GM23338 (cell line): ENCODE measurements around the gene FTO. TPM values are rescaled to one million over a fixed set of nuclear protein-coding genes. Genes with fewer than 3 reads are reported as not detected.

Experiments
- ATAC-seq: fragments of 200-7000 bp; cut with Tn5 transposase; 3 replicates; pipeline ENCODE4 v1.9.1; 2020
- DNase-seq: peaks from one replicate; pipeline ENCODE4 v3.0.0-alpha.2; 2015; ENCODE audit warnings: low spot score
- H2AFZ ChIP-seq: fragments of 200-600 bp; sonication (generic); 2 replicates; pipeline ENCODE4 v1.8.0; 2016; ENCODE audit warnings: antibody characterized with exemption, mild to moderate bottlenecking, moderate library complexity
- H3F3A ChIP-seq: fragments of 200-600 bp; sonication (generic); replicated peaks from 2 replicates; pipeline ENCODE4 v1.8.0; 2017; ENCODE audit warnings: antibody characterized with exemption, mixed run types, low read depth
- H3K27ac ChIP-seq: fragments of 200-600 bp; sonication (generic); 2 replicates; pipeline ENCODE4 v1.6.1; 2016; ENCODE audit warnings: low read depth
- H3K27me3 ChIP-seq: fragments of 200-600 bp; sonication (generic); 2 replicates; pipeline ENCODE4 v1.8.0; 2016; ENCODE audit warnings: mild to moderate bottlenecking, mixed run types, moderate library complexity; ENCODE audit not compliant: insufficient read depth
- H3K36me3 ChIP-seq: fragments of 200-600 bp; sonication (generic); 2 replicates; pipeline ENCODE4 v1.8.0; 2016; ENCODE audit warnings: mild to moderate bottlenecking; ENCODE audit not compliant: insufficient read depth
- H3K4me1 ChIP-seq: fragments of 200-600 bp; sonication (generic); 2 replicates; pipeline ENCODE4 v1.8.0; 2016; ENCODE audit warnings: mild to moderate bottlenecking, moderate library complexity; ENCODE audit not compliant: insufficient read depth
- H3K4me2 ChIP-seq: fragments of 200-600 bp; sonication (generic); 2 replicates; pipeline ENCODE4 v1.7.1; 2017; ENCODE audit warnings: mixed run types
- H3K4me3 ChIP-seq: fragments of 200-600 bp; sonication (generic); 2 replicates; pipeline ENCODE4 v1.6.1; 2016; ENCODE audit warnings: mixed run types
- H3K79me2 ChIP-seq: fragments of 200-600 bp; sonication (generic); replicated peaks from 2 replicates; pipeline ENCODE4 v1.8.0; 2017; ENCODE audit warnings: mild to moderate bottlenecking; ENCODE audit not compliant: insufficient read depth
- H3K9me2 ChIP-seq: fragments of 200-600 bp; sonication (generic); 2 replicates; pipeline ENCODE4 v1.8.0; 2017; ENCODE audit not compliant: insufficient read depth
- H4K20me1 ChIP-seq: fragments of 200-600 bp; sonication (generic); replicated peaks from 2 replicates; pipeline ENCODE4 v1.8.0; 2017; ENCODE audit warnings: mild to moderate bottlenecking; ENCODE audit not compliant: insufficient read depth
- H3K27ac Mint-ChIP-seq: 2 replicates; pipeline ENCODE4 v1.8.0; 2020; ENCODE audit warnings: inconsistent platforms, mild to moderate bottlenecking, moderate library complexity, mixed read lengths
- H3K27me3 Mint-ChIP-seq: 3 replicates; pipeline ENCODE4 v1.8.0; 2022; ENCODE audit warnings: low read depth, mild to moderate bottlenecking, moderate library complexity, mixed read lengths, inconsistent platforms; ENCODE audit not compliant: insufficient read depth, poor library complexity
- H3K36me3 Mint-ChIP-seq: 3 replicates; pipeline ENCODE4 v1.8.0; 2021; ENCODE audit warnings: low read depth, mild to moderate bottlenecking, inconsistent platforms, moderate library complexity, mixed read lengths
- H3K4me1 Mint-ChIP-seq: 3 replicates; pipeline ENCODE4 v1.8.0; 2020; ENCODE audit warnings: mild to moderate bottlenecking, inconsistent platforms, mixed read lengths
- H3K4me3 Mint-ChIP-seq: 3 replicates; pipeline ENCODE4 v1.8.0; 2021; ENCODE audit warnings: moderate library complexity, mild to moderate bottlenecking, inconsistent platforms, mixed read lengths
- H3K9me3 Mint-ChIP-seq: 3 replicates; pipeline ENCODE4 v1.8.0; 2020; ENCODE audit warnings: moderate library complexity, mild to moderate bottlenecking, inconsistent platforms, mixed read lengths
- CREB1 ChIP-seq: fragments of 250-450 bp; sonication (Bioruptor Pico); IDR thresholded peaks from 2 replicates; pipeline ENCODE4 v1.5.0; 2020; ENCODE audit warnings: low read depth, mild to moderate bottlenecking, moderate library complexity
- CTCF ChIP-seq, 2 experiments: fragments of 200-600 bp in 1 of 2; sonication (generic) in 1 of 2; conservative IDR thresholded peaks; 2 replicates each; pipeline versions ENCODE4 v1.5.1 to v1.6.1; 2016 to 2017; ENCODE audit warnings: antibody characterized with exemption in 2 of 2, low read depth in 2 of 2, mild to moderate bottlenecking in 2 of 2, moderate library complexity in 1 of 2
- ETS1 ChIP-seq: IDR thresholded peaks from 2 replicates; pipeline ENCODE4 v1.6.1; 2016; ENCODE audit warnings: antibody characterized with exemption
- EZH2 ChIP-seq: fragments of 200-600 bp; sonication (generic); IDR thresholded peaks from one replicate; pipeline ENCODE4 v1.8.0; 2017; ENCODE audit warnings: antibody characterized with exemption, mild to moderate bottlenecking, low read depth; ENCODE audit not compliant: unreplicated experiment
- EZH2phosphoT487 ChIP-seq: fragments of 200-600 bp; sonication (generic); IDR thresholded peaks from one replicate; pipeline ENCODE4 v1.8.1; 2018; ENCODE audit warnings: antibody characterized with exemption; ENCODE audit not compliant: unreplicated experiment
- JUNB ChIP-seq: IDR thresholded peaks from one replicate; pipeline ENCODE4 v1.6.1; 2016; ENCODE audit warnings: antibody characterized with exemption; ENCODE audit not compliant: unreplicated experiment
- NANOG ChIP-seq: IDR thresholded peaks from 2 replicates; pipeline ENCODE4 v1.6.1; 2016; ENCODE audit warnings: antibody characterized with exemption, borderline replicate concordance
- POLR2AphosphoS5 ChIP-seq: IDR thresholded peaks from 2 replicates; pipeline ENCODE4 v1.6.1; 2016; ENCODE audit warnings: antibody characterized with exemption, low read depth
- REST ChIP-seq: IDR thresholded peaks from one replicate; pipeline ENCODE4 v1.6.1; 2018; ENCODE audit warnings: antibody characterized with exemption; ENCODE audit not compliant: unreplicated experiment
- STAT1 ChIP-seq: IDR thresholded peaks from one replicate; pipeline ENCODE4 v1.6.1; 2016; ENCODE audit warnings: antibody characterized with exemption; ENCODE audit not compliant: unreplicated experiment
- ZNF114 ChIP-seq: fragments of 250-450 bp; sonication (Bioruptor Pico); IDR thresholded peaks from 2 replicates; pipeline ENCODE4 v1.5.0; 2020; ENCODE audit warnings: mild to moderate bottlenecking, moderate library complexity
- ZNF331 ChIP-seq: fragments of 250-450 bp; sonication (Bioruptor Pico); IDR thresholded peaks from 2 replicates; pipeline ENCODE4 v1.5.0; 2020; ENCODE audit warnings: low read depth, mild to moderate bottlenecking, moderate library complexity
- ZNF462 ChIP-seq: fragments of 250-450 bp; sonication (Bioruptor Pico); IDR thresholded peaks from 2 replicates; pipeline ENCODE4 v1.5.0; 2020; ENCODE audit warnings: mild to moderate bottlenecking, moderate library complexity
- polyA plus RNA-seq: library from polyadenylated mRNA; unstranded; fragments of >200 nt; fragmentation: Nextera tagmentation; extraction: Ambion mirVana; gene quantifications from 2 replicates; pipeline ENCODE4 v1.2.1, GENCODE V29; 2016
- total RNA-seq: library from RNA; depleted of rRNA; stranded (reverse); fragments of >200 nt; shearing (Covaris generic); gene quantifications from 2 replicates; pipeline ENCODE4 v1.2.3, GENCODE V29; 2014

FTO gene
- total and polyA plus RNA-seq, 2 experiments from 2014 or later, result 17.7 to 69.6 TPM

GRCh38 chr16:54118846-54119245 is 414.9 kb downstream of the FTO start:
- TF ChIP-seq JUNB, result no peak
- no peak for TF ChIP-seq POLR2AphosphoS5
- TF ChIP-seq CREB1, result no peak
- no peak for TF ChIP-seq ZNF462 (CRISPR knock-in tag)
- TF ChIP-seq EZH2, result no peak
- TF ChIP-seq REST, result no peak
- no peak for TF ChIP-seq ZNF331 (CRISPR knock-in tag)
- TF ChIP-seq STAT1, result no peak
- no peak for TF ChIP-seq EZH2phosphoT487
- no peak for TF ChIP-seq NANOG
- no peak for TF ChIP-seq CTCF (conservative IDR thresholded peaks at IDR 0.05; ENCODE audit: low read depth in 2 of 2)
- TF ChIP-seq ZNF114 (CRISPR knock-in tag), result no peak
- no peak for TF ChIP-seq ETS1
- H3K4me3 Mint-ChIP-seq, result no peak overlapping the region
- no peaks in the 10 kb centered on the region for H3K36me3 ChIP-seq
- H3K27me3 ChIP-seq, result no peaks in the 10 kb centered on the region
- H3K4me1 ChIP-seq, result no peaks in the 10 kb centered on the region
- H3K79me2 ChIP-seq, result no peaks in the 10 kb centered on the region
- no peaks in the 10 kb centered on the region for H3K9me2 ChIP-seq
- H3K27ac Mint-ChIP-seq, result no peak overlapping the region
- DNase-seq (no peak), ATAC-seq (no peak)
- H3K27ac ChIP-seq, result no peak overlapping the region
- no peaks in the 10 kb centered on the region for H3F3A ChIP-seq
- H2AFZ ChIP-seq, result no peak overlapping the region
- no peaks in the 10 kb centered on the region for H4K20me1 ChIP-seq
- peaks cover 3% of the 10 kb centered on the region for H3K27me3 Mint-ChIP-seq
- peaks cover 20% of the 10 kb centered on the region for H3K4me1 Mint-ChIP-seq
- no peak overlapping the region for H3K4me2 ChIP-seq
- no peak overlapping the region for H3K4me3 ChIP-seq
- peaks cover 4% of the 10 kb centered on the region; the same call in 1 of the 3 replicates for H3K36me3 Mint-ChIP-seq
- H3K9me3 Mint-ChIP-seq, result no peaks in the 10 kb centered on the region
